ENCODE data around the gene SH3GL3. TPM values are rescaled to one million over a fixed set of nuclear protein-coding genes. Genes with fewer than 3 reads are reported as not detected.

The SH3GL3 gene
- total RNA-seq, 1 experiment from 2014 or later, result not detected

DNA sequence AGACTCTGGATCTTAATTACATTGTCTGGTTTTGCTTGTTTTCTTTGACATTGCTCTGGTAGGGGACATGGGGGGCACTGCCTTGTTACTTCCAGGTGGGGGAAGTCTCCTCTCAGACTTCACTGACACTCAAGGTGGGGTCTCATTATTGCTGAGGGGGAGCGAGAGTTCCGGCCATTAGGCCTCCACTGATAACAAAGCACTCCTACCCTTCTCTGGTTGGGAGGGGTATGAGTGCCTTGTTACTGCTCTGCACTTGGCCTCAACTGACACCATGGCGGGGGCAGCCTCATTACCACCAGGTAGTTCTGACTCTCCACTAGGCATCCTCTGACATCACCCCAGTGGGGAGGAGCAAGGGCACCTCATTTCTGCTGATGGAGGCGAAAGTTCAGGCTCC, 25.7 kb downstream of the SH3GL3 start:
- ATAC-seq, result no peak
- H3K4me1 ChIP-seq (ENCODE audit: control insufficient read depth, insufficient read depth, low read length), result no peaks in the 10 kb centered on the region
- intact Hi-C loops (cut with micrococcal nuclease; ENCODE audit: unreplicated experiment) (no loop called here), in situ Hi-C loops (cut with HindIII; ENCODE audit: low pct_unique_long_range_greater_than_20kb, low sequenced_read_pairs) (no loop called here)
- no peak for DNase-seq (ENCODE audit: low read depth, low spot score)
- TF ChIP-seq CTCF (IDR thresholded peaks at IDR 0.05) (no peak), TCF7L2 (IDR thresholded peaks at IDR 0.05; ENCODE audit: low read depth, low read length) (no peak), POLR2AphosphoS5 (IDR thresholded peaks at IDR 0.05; ENCODE audit: low read depth, low read length) (no peak), SIN3A (IDR thresholded peaks at IDR 0.05; ENCODE audit: borderline replicate concordance, insufficient read depth, low read depth, low read length) (no peak)
- TF ChIP-seq, protein P1, sequence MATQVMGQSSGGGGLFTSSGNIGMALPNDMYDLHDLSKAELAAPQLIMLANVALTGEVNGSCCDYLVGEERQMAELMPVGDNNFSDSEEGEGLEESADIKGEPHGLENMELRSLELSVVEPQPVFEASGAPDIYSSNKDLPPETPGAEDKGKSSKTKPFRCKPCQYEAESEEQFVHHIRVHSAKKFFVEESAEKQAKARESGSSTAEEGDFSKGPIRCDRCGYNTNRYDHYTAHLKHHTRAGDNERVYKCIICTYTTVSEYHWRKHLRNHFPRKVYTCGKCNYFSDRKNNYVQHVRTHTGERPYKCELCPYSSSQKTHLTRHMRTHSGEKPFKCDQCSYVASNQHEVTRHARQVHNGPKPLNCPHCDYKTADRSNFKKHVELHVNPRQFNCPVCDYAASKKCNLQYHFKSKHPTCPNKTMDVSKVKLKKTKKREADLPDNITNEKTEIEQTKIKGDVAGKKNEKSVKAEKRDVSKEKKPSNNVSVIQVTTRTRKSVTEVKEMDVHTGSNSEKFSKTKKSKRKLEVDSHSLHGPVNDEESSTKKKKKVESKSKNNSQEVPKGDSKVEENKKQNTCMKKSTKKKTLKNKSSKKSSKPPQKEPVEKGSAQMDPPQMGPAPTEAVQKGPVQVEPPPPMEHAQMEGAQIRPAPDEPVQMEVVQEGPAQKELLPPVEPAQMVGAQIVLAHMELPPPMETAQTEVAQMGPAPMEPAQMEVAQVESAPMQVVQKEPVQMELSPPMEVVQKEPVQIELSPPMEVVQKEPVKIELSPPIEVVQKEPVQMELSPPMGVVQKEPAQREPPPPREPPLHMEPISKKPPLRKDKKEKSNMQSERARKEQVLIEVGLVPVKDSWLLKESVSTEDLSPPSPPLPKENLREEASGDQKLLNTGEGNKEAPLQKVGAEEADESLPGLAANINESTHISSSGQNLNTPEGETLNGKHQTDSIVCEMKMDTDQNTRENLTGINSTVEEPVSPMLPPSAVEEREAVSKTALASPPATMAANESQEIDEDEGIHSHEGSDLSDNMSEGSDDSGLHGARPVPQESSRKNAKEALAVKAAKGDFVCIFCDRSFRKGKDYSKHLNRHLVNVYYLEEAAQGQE (IDR thresholded peaks at IDR 0.05; ENCODE audit: insufficient read depth in 1 of 2, low read depth in 2 of 2, low read length in 1 of 2), result no peak
- POLR2A ChIA-PET, result no interaction called here
- no peaks in the 10 kb centered on the region for H3K9me3 ChIP-seq (ENCODE audit: control insufficient read depth, insufficient read depth, low read depth, low read length)
- no peak overlapping the region for H3K4me3 ChIP-seq (ENCODE audit: low read depth in 2 of 2, low read length in 2 of 2)
- H3K27ac ChIP-seq (ENCODE audit: low read length), result no peak overlapping the region
- no TSS peak for BruUV-seq (replicated peaks)
- H3K36me3 ChIP-seq (ENCODE audit: control insufficient read depth, insufficient read depth, low read length), result no peaks in the 10 kb centered on the region
- no peaks in the 10 kb centered on the region for H3K27me3 ChIP-seq (ENCODE audit: control insufficient read depth, insufficient read depth, low read length)
- CTCF ChIA-PET, result no interaction called here

- in situ Hi-C loops (cut with HindIII; ENCODE audit: low pct_unique_long_range_greater_than_20kb, low sequenced_read_pairs), result no loop called here
- Histone ChIP-seq H3K36me3 (ENCODE audit: control insufficient read depth, insufficient read depth, low read length) (no peaks in the 10 kb centered on the region), H3K4me1 (ENCODE audit: control insufficient read depth, insufficient read depth, low read length) (no peaks in the 10 kb centered on the region), H3K4me3 (ENCODE audit: low read depth in 2 of 2, low read length in 2 of 2) (no peak overlapping the region), H3K27ac (ENCODE audit: low read length) (no peak overlapping the region), H3K27me3 (ENCODE audit: control insufficient read depth, insufficient read depth, low read length) (no peaks in the 10 kb centered on the region), H3K9me3 (ENCODE audit: control insufficient read depth, insufficient read depth, low read depth, low read length) (no peaks in the 10 kb centered on the region)
- TF ChIP-seq SIN3A (IDR thresholded peaks at IDR 0.05; ENCODE audit: borderline replicate concordance, insufficient read depth, low read depth, low read length) (no peak), CTCF (IDR thresholded peaks at IDR 0.05) (no peak), TCF7L2 (IDR thresholded peaks at IDR 0.05; ENCODE audit: low read depth, low read length) (no peak), POLR2AphosphoS5 (IDR thresholded peaks at IDR 0.05; ENCODE audit: low read depth, low read length) (no peak)
- TF ChIP-seq, protein P1 (IDR thresholded peaks at IDR 0.05; ENCODE audit: insufficient read depth in 1 of 2, low read depth in 2 of 2, low read length in 1 of 2), result no peak
- ChIA-PET POLR2A (no interaction called here), CTCF (no interaction called here)
- DNase-seq (ENCODE audit: low read depth, low spot score), result no peak
- ATAC-seq, result no peak
- no TSS peak for BruUV-seq (replicated peaks)
- intact Hi-C loops (cut with micrococcal nuclease; ENCODE audit: unreplicated experiment), result no loop called here
Measured at GRCh38 chr15:83474578-83474977, 27.4 kb downstream of the SH3GL3 start.
